Adrenal gland (tissue), 5 donors: ENCODE data around the gene CD164.

Source experiments
- POLR2A ChIP-seq, 2 donors: fragments of 450-650 bp; IDR thresholded peaks; one replicate each; pipeline ENCODE4 v1.6.1; 2017; ENCODE audit warnings: antibody characterized with exemption in 2 of 2, mild to moderate bottlenecking in 2 of 2, moderate library complexity in 1 of 2
- TF ChIP-seq, protein P1 (sequence below), 6 experiments: fragments of 450-650 bp in 4 of 6; fragments of 200-600 bp in 2 of 6; sonication (generic) in 1 of 6; IDR thresholded peaks; 1 replicate in 5 of 6; 2 replicates in 1 of 6; pipeline versions ENCODE4 v1.5.1 to v1.8.0; 2016 to 2021; ENCODE audit warnings: antibody characterized with exemption in 6 of 6, mild to moderate bottlenecking in 2 of 6, moderate library complexity in 1 of 6
- donor health status: DM: no; HTN: no; CAD: no.

DNA sequence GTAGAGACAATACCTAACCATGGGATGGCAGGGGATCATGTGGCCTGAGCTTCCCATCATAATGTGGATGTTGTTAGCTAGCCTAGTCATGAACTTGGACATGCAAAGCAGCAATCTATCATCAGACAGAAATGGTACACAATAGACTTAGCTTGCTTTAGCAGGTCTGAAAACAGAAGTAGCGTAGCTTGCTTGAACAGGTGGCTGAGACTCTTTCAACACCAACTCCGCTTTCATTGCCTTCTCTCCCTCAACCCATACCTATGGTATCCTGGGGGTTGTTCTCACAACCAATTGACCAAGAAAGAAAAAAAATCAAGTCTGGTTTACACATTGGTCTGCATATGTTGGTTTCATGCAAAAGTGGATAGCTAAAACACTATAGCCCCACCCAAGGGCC, 23.0 kb downstream of the CD164 start:
- no peak for TF ChIP-seq POLR2A (IDR thresholded peaks at IDR 0.05)
- TF ChIP-seq, protein P1, sequence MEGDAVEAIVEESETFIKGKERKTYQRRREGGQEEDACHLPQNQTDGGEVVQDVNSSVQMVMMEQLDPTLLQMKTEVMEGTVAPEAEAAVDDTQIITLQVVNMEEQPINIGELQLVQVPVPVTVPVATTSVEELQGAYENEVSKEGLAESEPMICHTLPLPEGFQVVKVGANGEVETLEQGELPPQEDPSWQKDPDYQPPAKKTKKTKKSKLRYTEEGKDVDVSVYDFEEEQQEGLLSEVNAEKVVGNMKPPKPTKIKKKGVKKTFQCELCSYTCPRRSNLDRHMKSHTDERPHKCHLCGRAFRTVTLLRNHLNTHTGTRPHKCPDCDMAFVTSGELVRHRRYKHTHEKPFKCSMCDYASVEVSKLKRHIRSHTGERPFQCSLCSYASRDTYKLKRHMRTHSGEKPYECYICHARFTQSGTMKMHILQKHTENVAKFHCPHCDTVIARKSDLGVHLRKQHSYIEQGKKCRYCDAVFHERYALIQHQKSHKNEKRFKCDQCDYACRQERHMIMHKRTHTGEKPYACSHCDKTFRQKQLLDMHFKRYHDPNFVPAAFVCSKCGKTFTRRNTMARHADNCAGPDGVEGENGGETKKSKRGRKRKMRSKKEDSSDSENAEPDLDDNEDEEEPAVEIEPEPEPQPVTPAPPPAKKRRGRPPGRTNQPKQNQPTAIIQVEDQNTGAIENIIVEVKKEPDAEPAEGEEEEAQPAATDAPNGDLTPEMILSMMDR (IDR thresholded peaks at IDR 0.05), result no peak
